Peyer's patch (tissue), 4 donors: ENCODE data around the gene RABAC1. TPM values are rescaled to one million over a fixed set of nuclear protein-coding genes. Genes with fewer than 3 reads are reported as not detected.

Experiments
- DNase-seq, 3 donors: peaks; one replicate each; pipeline ENCODE4 v3.0.0-alpha.2; 2017 to 2019
- H3K27ac ChIP-seq, 4 donors: fragments of 200-600 bp; sonication (generic); one replicate each; pipeline ENCODE4 v1.5.1; 2016 to 2019
- H3K27me3 ChIP-seq, 2 donors: fragments of 200-600 bp; sonication (generic); one replicate each; pipeline ENCODE4 v1.5.1; 2019
- H3K36me3 ChIP-seq, 3 donors: fragments of 200-600 bp; sonication (generic); one replicate each; pipeline ENCODE4 v1.5.1; 2016 to 2019
- H3K4me1 ChIP-seq, 4 donors: fragments of 200-600 bp; sonication (generic); one replicate each; pipeline ENCODE4 v1.5.1; 2016 to 2019
- H3K4me3 ChIP-seq, 4 donors: fragments of 200-600 bp; sonication (generic); 1 replicate in 3 of 4; 2 replicates in 1 of 4; pipeline ENCODE4 v1.5.1; 2016 to 2019; ENCODE audit warnings: mild to moderate bottlenecking in 1 of 4
- H3K9me3 ChIP-seq, 4 donors: fragments of 200-600 bp; sonication (generic); one replicate each; pipeline ENCODE4 v1.5.1; 2016 to 2019; ENCODE audit warnings: mild to moderate bottlenecking in 1 of 4
- CTCF ChIP-seq, 6 experiments: fragments of 450-650 bp in 4 of 6; fragments of 200-600 bp in 2 of 6; sonication (generic) in 1 of 6; IDR thresholded peaks; one replicate each; pipeline ENCODE4 v1.5.1; 2017 to 2019; ENCODE audit warnings: antibody characterized with exemption in 6 of 6, mild to moderate bottlenecking in 3 of 6, moderate library complexity in 1 of 6
- POLR2A ChIP-seq, 2 donors: fragments of 450-650 bp; IDR thresholded peaks; one replicate each; pipeline ENCODE4 v1.5.1; 2017; ENCODE audit warnings: antibody characterized with exemption in 2 of 2, mild to moderate bottlenecking in 2 of 2, moderate library complexity in 2 of 2
- total RNA-seq, 4 donors: library from RNA; depleted of rRNA; stranded (reverse); fragments of >200 nt; gene quantifications; one replicate each; pipeline ENCODE4 v1.1.0, GENCODE V29; 2016

RABAC1 gene
- total RNA-seq, 4 donors from 2014 or later = 81.7 to 146 (median 124) TPM

GRCh38 chr19:41999071-41999877, 40.2 kb upstream of the RABAC1 start:
- Histone ChIP-seq H3K4me1 (peaks cover 0 to 17% (median 6%) of the 10 kb centered on the region in 4 donors), H3K27me3 (peaks cover 0 to 30% of the 10 kb centered on the region in 2 donors), H3K36me3 (no peaks in the 10 kb centered on the region), H3K4me3 (peak overlapping the region in 1 of 4 donors; percentile 18), H3K9me3 (no peaks in the 10 kb centered on the region), H3K27ac (no peak overlapping the region)
- TF ChIP-seq POLR2A (IDR thresholded peaks at IDR 0.05) (no peak), CTCF (IDR thresholded peaks at IDR 0.05) (no peak)
- DNase-seq = no peak

GRCh38 chr19:41998246-41999020, 39.3 kb upstream of the RABAC1 start:
- Histone ChIP-seq H3K27ac (no peak overlapping the region), H3K4me3 (peak overlapping the region in 2 of 4 donors; percentile 8 to 18), H3K36me3 (no peaks in the 10 kb centered on the region), H3K27me3 (peaks cover 0 to 36% of the 10 kb centered on the region in 2 donors), H3K9me3 (no peaks in the 10 kb centered on the region), H3K4me1 (peaks cover 0 to 26% (median 11%) of the 10 kb centered on the region in 4 donors)
- DNase-seq = no peak
- no peak for TF ChIP-seq POLR2A (IDR thresholded peaks at IDR 0.05)
- peak; percentile 7 to 48 (median 38) for TF ChIP-seq CTCF (IDR thresholded peaks at IDR 0.05)

- Histone ChIP-seq H3K27me3 (peaks cover 0 to 37% of the 10 kb centered on the region in 2 donors), H3K4me3 (no peak overlapping the region), H3K36me3 (no peaks in the 10 kb centered on the region), H3K27ac (no peak overlapping the region), H3K9me3 (no peaks in the 10 kb centered on the region), H3K4me1 (peaks cover 0 to 30% (median 11%) of the 10 kb centered on the region in 4 donors)
- TF ChIP-seq POLR2A (IDR thresholded peaks at IDR 0.05) (no peak), CTCF (IDR thresholded peaks at IDR 0.05) (no peak)
- DNase-seq = no peak
Observed at GRCh38 chr19:41997851-41998229, 38.7 kb upstream of the RABAC1 start.

GRCh38 chr19:41997121-41997850, 38.2 kb upstream of the RABAC1 start:
- Histone ChIP-seq H3K4me1 (peaks cover 0 to 30% (median 11%) of the 10 kb centered on the region in 4 donors), H3K27me3 (peaks cover 0 to 37% of the 10 kb centered on the region in 2 donors), H3K9me3 (no peaks in the 10 kb centered on the region), H3K36me3 (no peaks in the 10 kb centered on the region), H3K27ac (no peak overlapping the region), H3K4me3 (no peak overlapping the region)
- TF ChIP-seq POLR2A (IDR thresholded peaks at IDR 0.05) (no peak), CTCF (IDR thresholded peaks at IDR 0.05) (no peak)
- DNase-seq = no peak
